Osteocyte (in vitro differentiated cells): ENCODE measurements around the gene HIVEP2. TPM values are rescaled to one million over a fixed set of nuclear protein-coding genes. Genes with fewer than 3 reads are reported as not detected.

ENCODE experiments used
- DNase-seq: peaks from one replicate; pipeline ENCODE4 v3.0.0; 2021; ENCODE audit warnings: mixed read lengths; ENCODE audit not compliant: unreplicated experiment; ENCODE audit errors: extremely low spot score
- H3K27ac Mint-ChIP-seq: one replicate; pipeline ENCODE4 v1.8.0; 2021; ENCODE audit warnings: mild to moderate bottlenecking, mixed read lengths; ENCODE audit not compliant: unreplicated experiment
- H3K27me3 Mint-ChIP-seq: one replicate; pipeline ENCODE4 v1.8.0; 2021; ENCODE audit warnings: mixed read lengths; ENCODE audit not compliant: unreplicated experiment
- H3K36me3 Mint-ChIP-seq: one replicate; pipeline ENCODE4 v1.8.0; 2021; ENCODE audit warnings: mixed read lengths; ENCODE audit not compliant: unreplicated experiment
- H3K4me1 Mint-ChIP-seq: one replicate; pipeline ENCODE4 v1.8.0; 2021; ENCODE audit warnings: mixed read lengths; ENCODE audit not compliant: unreplicated experiment
- H3K4me3 Mint-ChIP-seq: one replicate; pipeline ENCODE4 v1.8.0; 2021; ENCODE audit warnings: mild to moderate bottlenecking, moderate library complexity, mixed read lengths; ENCODE audit not compliant: unreplicated experiment
- H3K9me3 Mint-ChIP-seq: one replicate; pipeline ENCODE4 v1.8.0; 2021; ENCODE audit warnings: mixed read lengths; ENCODE audit not compliant: unreplicated experiment
- total RNA-seq: library from RNA; stranded (reverse); gene quantifications from 2 replicates; pipeline ENCODE4 v1.2.1, GENCODE V29; 2021
- TF ChIP-seq, protein P1 (sequence below): fragments of 200-600 bp; sonication (generic); IDR thresholded peaks from 2 replicates; pipeline ENCODE4 v1.5.0; 2021; ENCODE audit warnings: antibody characterized with exemption, mild to moderate bottlenecking, moderate library complexity

Gene HIVEP2
- total RNA-seq, 1 donor from 2014 or later: 39.2 TPM

DNA sequence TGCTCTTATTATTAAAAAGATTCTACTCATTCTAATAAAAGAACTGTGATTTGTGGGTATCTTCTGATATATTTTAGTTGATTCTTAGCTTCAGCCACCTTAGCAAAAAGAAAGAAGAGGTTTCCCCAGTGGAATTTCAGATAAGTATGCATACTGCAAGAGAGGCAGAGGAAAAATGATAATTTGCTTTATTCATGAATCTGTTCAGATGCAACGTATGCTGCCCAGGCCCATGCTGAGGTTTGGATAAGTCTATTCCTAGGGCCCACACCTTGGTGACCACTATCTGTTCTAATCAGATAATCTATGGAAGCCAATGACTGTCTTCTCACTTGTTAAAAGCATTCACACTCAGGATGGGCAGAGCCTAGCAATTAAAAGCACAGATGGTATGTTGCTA lies 194.0 kb downstream of the HIVEP2 start:
- Mint-ChIP-seq H3K27me3 (no peaks in the 10 kb centered on the region), H3K9me3 (no peaks in the 10 kb centered on the region), H3K4me3 (no peak overlapping the region), H3K27ac (no peak overlapping the region), H3K4me1 (peaks cover under 1% of the 10 kb centered on the region), H3K36me3 (peaks cover 26% of the 10 kb centered on the region)
- no peak for DNase-seq
- TF ChIP-seq, protein P1, sequence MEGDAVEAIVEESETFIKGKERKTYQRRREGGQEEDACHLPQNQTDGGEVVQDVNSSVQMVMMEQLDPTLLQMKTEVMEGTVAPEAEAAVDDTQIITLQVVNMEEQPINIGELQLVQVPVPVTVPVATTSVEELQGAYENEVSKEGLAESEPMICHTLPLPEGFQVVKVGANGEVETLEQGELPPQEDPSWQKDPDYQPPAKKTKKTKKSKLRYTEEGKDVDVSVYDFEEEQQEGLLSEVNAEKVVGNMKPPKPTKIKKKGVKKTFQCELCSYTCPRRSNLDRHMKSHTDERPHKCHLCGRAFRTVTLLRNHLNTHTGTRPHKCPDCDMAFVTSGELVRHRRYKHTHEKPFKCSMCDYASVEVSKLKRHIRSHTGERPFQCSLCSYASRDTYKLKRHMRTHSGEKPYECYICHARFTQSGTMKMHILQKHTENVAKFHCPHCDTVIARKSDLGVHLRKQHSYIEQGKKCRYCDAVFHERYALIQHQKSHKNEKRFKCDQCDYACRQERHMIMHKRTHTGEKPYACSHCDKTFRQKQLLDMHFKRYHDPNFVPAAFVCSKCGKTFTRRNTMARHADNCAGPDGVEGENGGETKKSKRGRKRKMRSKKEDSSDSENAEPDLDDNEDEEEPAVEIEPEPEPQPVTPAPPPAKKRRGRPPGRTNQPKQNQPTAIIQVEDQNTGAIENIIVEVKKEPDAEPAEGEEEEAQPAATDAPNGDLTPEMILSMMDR: no peak

DNA sequence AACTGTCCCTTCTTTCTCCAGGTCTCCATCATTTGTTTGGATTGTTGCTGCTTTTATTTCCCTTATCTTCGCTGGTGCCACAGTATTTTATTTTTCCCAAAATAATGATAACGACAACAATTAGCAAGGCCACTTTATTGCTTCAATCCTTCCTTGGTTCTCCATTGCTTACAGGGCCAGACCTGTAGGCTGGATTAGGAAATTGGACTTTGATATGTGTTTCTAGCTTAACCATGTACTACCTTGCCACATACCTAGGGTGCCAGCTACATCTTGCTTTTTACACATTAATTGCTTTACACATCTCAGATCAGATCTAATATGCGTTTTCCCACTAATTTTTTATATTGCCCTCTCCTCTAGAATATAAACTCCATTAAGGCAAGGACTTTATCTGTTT lies 195.4 kb downstream of the HIVEP2 start:
- DNase-seq: no peak

DNA sequence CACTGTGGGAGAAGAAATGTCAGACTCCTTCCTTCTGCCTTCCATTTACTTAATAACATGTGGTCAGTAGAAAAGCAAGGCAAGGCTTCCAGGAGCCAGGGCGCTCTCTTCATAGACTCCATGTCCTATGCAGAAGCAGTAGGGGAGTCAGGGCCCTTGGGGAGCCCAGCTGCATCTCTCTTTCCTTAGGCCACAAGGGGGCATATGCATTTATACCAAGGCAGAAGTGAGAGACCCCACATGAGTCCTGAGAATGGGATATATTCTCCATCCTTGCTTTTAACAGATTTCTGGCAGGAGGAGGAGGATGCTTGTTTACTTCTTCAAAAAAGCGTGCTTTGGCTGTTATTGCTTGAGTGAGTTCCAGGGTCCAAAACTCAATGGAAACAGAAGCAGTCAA lies 198.5 kb downstream of the HIVEP2 start:
- Mint-ChIP-seq H3K36me3 (peaks cover 2% of the 10 kb centered on the region), H3K9me3 (no peaks in the 10 kb centered on the region), H3K27ac (no peak overlapping the region), H3K4me1 (no peaks in the 10 kb centered on the region), H3K4me3 (no peak overlapping the region), H3K27me3 (peaks cover 4% of the 10 kb centered on the region)
- TF ChIP-seq, protein P1: peak; percentile 44
- DNase-seq: no peak

More for the DNA sequence above, 195.4 kb downstream of the HIVEP2 start:
- no peak overlapping the region for H3K27ac Mint-ChIP-seq
- peaks cover 2% of the 10 kb centered on the region for H3K27me3 Mint-ChIP-seq
- peaks cover 16% of the 10 kb centered on the region for H3K36me3 Mint-ChIP-seq
- H3K4me1 Mint-ChIP-seq: no peaks in the 10 kb centered on the region
- TF ChIP-seq, protein P1: no peak
- no peak overlapping the region for H3K4me3 Mint-ChIP-seq
- no peaks in the 10 kb centered on the region for H3K9me3 Mint-ChIP-seq

DNA sequence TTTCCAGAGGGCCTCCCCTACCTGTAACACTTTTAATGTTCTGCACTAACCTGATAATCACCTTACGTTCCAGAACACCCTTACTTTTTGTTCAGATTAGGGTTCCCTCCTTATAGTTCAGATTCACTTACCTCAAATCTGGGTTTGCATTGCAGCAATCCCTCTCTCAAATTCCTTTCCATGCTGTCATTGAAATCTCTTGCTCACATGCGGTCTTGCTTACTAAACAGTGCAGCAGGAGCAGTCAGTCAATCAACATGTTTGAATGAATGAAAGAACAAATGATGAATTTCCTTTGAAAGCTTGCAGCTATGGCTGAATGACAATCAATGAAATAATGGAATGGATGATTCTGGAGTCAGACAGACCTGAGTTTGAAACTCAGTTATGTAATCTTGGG lies 200.1 kb downstream of the HIVEP2 start:
- no peak for DNase-seq
- Mint-ChIP-seq H3K4me3 (no peak overlapping the region), H3K27me3 (peaks cover 4% of the 10 kb centered on the region), H3K36me3 (no peaks in the 10 kb centered on the region), H3K4me1 (no peaks in the 10 kb centered on the region), H3K27ac (no peak overlapping the region), H3K9me3 (no peaks in the 10 kb centered on the region)
- TF ChIP-seq, protein P1: no peak

DNA sequence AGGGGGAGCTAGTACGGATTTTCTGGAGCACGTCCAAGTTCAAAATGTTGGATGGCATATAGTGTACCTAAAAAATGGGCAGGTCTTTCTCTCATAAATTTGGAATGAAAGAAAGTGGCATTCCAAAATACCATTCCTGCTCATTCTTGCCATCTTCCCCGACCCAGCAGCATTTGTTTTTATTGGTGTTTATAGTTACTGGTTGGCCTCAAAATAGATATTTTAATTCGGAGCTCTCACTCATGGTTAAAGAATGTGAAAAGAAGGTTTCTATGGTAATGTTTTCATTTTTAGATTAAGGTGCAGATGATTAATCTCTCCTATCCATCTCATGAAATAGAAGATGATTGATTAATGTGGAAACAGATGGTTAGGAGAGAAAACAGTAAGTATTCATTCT lies 204.5 kb downstream of the HIVEP2 start:
- Mint-ChIP-seq H3K27ac (no peak overlapping the region), H3K4me1 (peaks cover 1% of the 10 kb centered on the region), H3K36me3 (no peaks in the 10 kb centered on the region), H3K27me3 (peaks cover 4% of the 10 kb centered on the region), H3K9me3 (no peaks in the 10 kb centered on the region), H3K4me3 (no peak overlapping the region)
- TF ChIP-seq, protein P1: no peak
- DNase-seq: no peak
